ENCODE measurements around the gene ARL6IP6. TPM values are rescaled to one million over a fixed set of nuclear protein-coding genes. Genes with fewer than 3 reads are reported as not detected.

The ARL6IP6 gene
- total and polyA plus RNA-seq, 2 experiments from 2014 or later: 18.2 to 23.2 TPM

- H3K79me2 ChIP-seq: peaks cover 64% of the 10 kb centered on the region
- TF ChIP-seq EZH2 (IDR thresholded peaks at IDR 0.05; ENCODE audit: borderline replicate concordance): no peak
- TF ChIP-seq CTCF (IDR thresholded peaks at IDR 0.05; ENCODE audit: poor library complexity): no peak
- no peak for TF ChIP-seq EZH2phosphoT487 (IDR thresholded peaks at IDR 0.05; ENCODE audit: low read depth, severe bottlenecking, unreplicated experiment)
Measured at GRCh38 chr2:152693033-152693432, 25.4 kb upstream of the ARL6IP6 start.

DNA sequence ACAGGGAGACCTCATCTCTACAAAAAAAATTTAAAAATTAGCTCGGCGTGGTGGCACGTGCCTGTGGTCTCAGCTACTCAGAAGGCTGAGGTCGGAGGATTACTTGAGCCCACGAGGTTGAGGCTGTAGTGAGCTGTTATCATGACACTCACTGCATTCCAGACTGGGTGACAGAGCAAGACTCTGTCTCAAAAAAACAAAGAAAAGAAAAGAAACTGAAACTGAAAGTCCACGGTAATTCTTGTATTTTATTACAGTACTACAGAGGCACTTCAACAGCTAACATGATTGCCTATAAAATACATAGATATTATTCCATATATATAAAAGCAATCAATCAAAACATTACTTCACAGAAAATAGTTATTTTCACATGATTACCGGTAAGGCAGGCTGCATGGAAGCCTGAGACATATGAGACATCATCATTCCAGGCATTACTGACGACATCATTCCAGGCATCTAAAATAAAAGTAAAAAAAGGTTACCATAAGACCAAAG lies 24.2 kb upstream of the ARL6IP6 start:
- H3K27ac ChIP-seq: peak overlapping the region; percentile 6
- no peaks in the 10 kb centered on the region for H3K27me3 ChIP-seq
- H3K9me2 ChIP-seq (replicated peaks; ENCODE audit: insufficient read depth): no peaks in the 10 kb centered on the region
- peak; percentile 35 for DNase-seq (ENCODE audit: low spot score)
- no peaks in the 10 kb centered on the region for H3K4me1 ChIP-seq (ENCODE audit: insufficient read depth)
- H3K4me2 ChIP-seq: peak overlapping the region; percentile 24
- no peak overlapping the region for H3K4me3 ChIP-seq
- H3K9me3 ChIP-seq (ENCODE audit: low read depth): no peaks in the 10 kb centered on the region
- H2AFZ ChIP-seq: no peak overlapping the region
- 82% methylated on average over 8 of the region's 8 CpGs for WGBS (ENCODE audit: low lambda C conversion rate, missing lambda C conversion rate)
- TF ChIP-seq CTCF (IDR thresholded peaks at IDR 0.05; ENCODE audit: poor library complexity) (no peak), EZH2 (IDR thresholded peaks at IDR 0.05; ENCODE audit: borderline replicate concordance) (no peak), EZH2phosphoT487 (IDR thresholded peaks at IDR 0.05; ENCODE audit: low read depth, severe bottlenecking, unreplicated experiment) (no peak)
- H3K36me3 ChIP-seq (replicated peaks; ENCODE audit: insufficient read depth, low read depth): no peaks in the 10 kb centered on the region
- H4K20me1 ChIP-seq (ENCODE audit: insufficient read depth, poor library complexity, severe bottlenecking): peaks cover 5% of the 10 kb centered on the region
- H3K79me2 ChIP-seq: peaks cover 67% of the 10 kb centered on the region

More at GRCh38 chr2:152693033-152693432, 25.4 kb upstream of the ARL6IP6 start:
- Histone ChIP-seq H3K9me2 (replicated peaks; ENCODE audit: insufficient read depth) (no peaks in the 10 kb centered on the region), H4K20me1 (ENCODE audit: insufficient read depth, poor library complexity, severe bottlenecking) (peaks cover 3% of the 10 kb centered on the region), H2AFZ (no peak overlapping the region), H3K36me3 (replicated peaks; ENCODE audit: insufficient read depth, low read depth) (no peaks in the 10 kb centered on the region), H3K9me3 (ENCODE audit: low read depth) (no peaks in the 10 kb centered on the region), H3K27me3 (no peaks in the 10 kb centered on the region), H3K27ac (no peak overlapping the region), H3K4me3 (no peak overlapping the region), H3K4me2 (no peak overlapping the region), H3K4me1 (ENCODE audit: insufficient read depth) (no peaks in the 10 kb centered on the region)
- 94% methylated on average over 4 of the region's 4 CpGs for WGBS (ENCODE audit: low lambda C conversion rate, missing lambda C conversion rate)
- no peak for DNase-seq (ENCODE audit: low spot score)

DNA sequence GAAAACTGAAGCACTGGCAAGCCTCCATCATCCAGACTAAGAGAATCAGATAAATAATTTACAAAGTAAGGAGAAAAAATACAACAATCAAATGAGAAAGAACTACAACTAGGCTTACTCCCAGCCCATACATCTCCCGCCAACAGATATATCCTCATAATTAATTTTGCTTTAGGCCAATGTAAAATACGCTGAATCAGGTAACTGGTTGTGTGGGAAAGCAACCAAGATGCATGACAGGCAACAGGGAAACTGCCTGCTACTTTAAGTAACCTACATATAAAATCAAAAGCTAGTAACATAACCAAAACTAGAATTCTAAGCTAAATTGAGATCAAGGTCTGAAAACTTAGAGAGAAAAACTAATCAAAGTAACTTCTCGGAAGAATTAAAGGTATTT lies 22.7 kb upstream of the ARL6IP6 start:
- H3K36me3 ChIP-seq (replicated peaks; ENCODE audit: insufficient read depth, low read depth): no peaks in the 10 kb centered on the region
- H3K4me1 ChIP-seq (ENCODE audit: insufficient read depth): no peaks in the 10 kb centered on the region
- 97% methylated on average over 3 of the region's 3 CpGs for WGBS (ENCODE audit: low lambda C conversion rate, missing lambda C conversion rate)
- H3K4me3 ChIP-seq: no peak overlapping the region
- peaks cover 79% of the 10 kb centered on the region for H3K79me2 ChIP-seq
- H3K27me3 ChIP-seq: no peaks in the 10 kb centered on the region
- H3K27ac ChIP-seq: no peak overlapping the region
- TF ChIP-seq EZH2phosphoT487 (IDR thresholded peaks at IDR 0.05; ENCODE audit: low read depth, severe bottlenecking, unreplicated experiment) (no peak), EZH2 (IDR thresholded peaks at IDR 0.05; ENCODE audit: borderline replicate concordance) (no peak), CTCF (IDR thresholded peaks at IDR 0.05; ENCODE audit: poor library complexity) (no peak)
- no peaks in the 10 kb centered on the region for H3K9me2 ChIP-seq (replicated peaks; ENCODE audit: insufficient read depth)
- DNase-seq (ENCODE audit: low spot score): no peak
- H2AFZ ChIP-seq: no peak overlapping the region
- no peaks in the 10 kb centered on the region for H3K9me3 ChIP-seq (ENCODE audit: low read depth)
- H3K4me2 ChIP-seq: no peak overlapping the region
- H4K20me1 ChIP-seq (ENCODE audit: insufficient read depth, poor library complexity, severe bottlenecking): peaks cover 19% of the 10 kb centered on the region

Measured in hepatocyte (in vitro differentiated cells).